Rectal smooth muscle tissue (tissue), 1 donor: ENCODE results near the gene CLDN18.
A peak's percentile ranks its signal among the peaks of the same experiment; 100 is the strongest.

Experiments
- H3K27ac ChIP-seq: one replicate; pipeline ENCODE4 v1.7.0; 2013; ENCODE audit warnings: low read depth, low read length, inconsistent platforms
- H3K27me3 ChIP-seq: one replicate; pipeline ENCODE4 v1.7.0; 2013; ENCODE audit warnings: low read length; ENCODE audit not compliant: control insufficient read depth, insufficient read depth
- H3K36me3 ChIP-seq: one replicate; pipeline ENCODE4 v1.7.0; 2013; ENCODE audit warnings: low read length; ENCODE audit not compliant: control insufficient read depth, insufficient read depth
- H3K4me1 ChIP-seq: one replicate; pipeline ENCODE4 v1.7.0; 2013; ENCODE audit warnings: low read length; ENCODE audit not compliant: control insufficient read depth, insufficient read depth
- H3K4me3 ChIP-seq: one replicate; pipeline ENCODE4 v1.7.0; 2013; ENCODE audit warnings: low read length
- H3K9ac ChIP-seq: one replicate; pipeline ENCODE4 v1.7.0; 2013; ENCODE audit warnings: low read length

Gene CLDN18

GRCh38 chr3:138070006-138070405 is 60.0 kb downstream of the CLDN18 start:
- Histone ChIP-seq H3K4me1 (no peaks in the 10 kb centered on the region), H3K27me3 (no peaks in the 10 kb centered on the region), H3K36me3 (peaks cover under 1% of the 10 kb centered on the region)

GRCh38 chr3:138072796-138073195 is 62.8 kb downstream of the CLDN18 start:
- H3K27ac ChIP-seq = no peak overlapping the region
- H3K9ac ChIP-seq = no peak overlapping the region
- H3K27me3 ChIP-seq = no peaks in the 10 kb centered on the region
- no peak overlapping the region for H3K4me3 ChIP-seq
- no peaks in the 10 kb centered on the region for H3K4me1 ChIP-seq
- H3K36me3 ChIP-seq = no peaks in the 10 kb centered on the region

More at GRCh38 chr3:138070006-138070405, 60.0 kb downstream of the CLDN18 start:
- Histone ChIP-seq H3K9ac (no peak overlapping the region), H3K27ac (no peak overlapping the region), H3K4me3 (no peak overlapping the region)

GRCh38 chr3:138078096-138078495 is 68.1 kb downstream of the CLDN18 start:
- no peak overlapping the region for H3K9ac ChIP-seq
- no peaks in the 10 kb centered on the region for H3K36me3 ChIP-seq
- no peak overlapping the region for H3K4me3 ChIP-seq

GRCh38 chr3:138078901-138079344 is 69.0 kb downstream of the CLDN18 start:
- H3K36me3 ChIP-seq = no peaks in the 10 kb centered on the region

More at GRCh38 chr3:138078096-138078495, 68.1 kb downstream of the CLDN18 start:
- no peaks in the 10 kb centered on the region for H3K27me3 ChIP-seq
- no peak overlapping the region for H3K27ac ChIP-seq
- no peaks in the 10 kb centered on the region for H3K4me1 ChIP-seq

GRCh38 chr3:138079901-138080300 is 69.9 kb downstream of the CLDN18 start:
- no peaks in the 10 kb centered on the region for H3K36me3 ChIP-seq
- H3K27me3 ChIP-seq = no peaks in the 10 kb centered on the region
- H3K9ac ChIP-seq = no peak overlapping the region
- no peaks in the 10 kb centered on the region for H3K4me1 ChIP-seq
- no peak overlapping the region for H3K4me3 ChIP-seq
- no peak overlapping the region for H3K27ac ChIP-seq

More at GRCh38 chr3:138078901-138079344, 69.0 kb downstream of the CLDN18 start:
- H3K4me1 ChIP-seq = no peaks in the 10 kb centered on the region
- no peak overlapping the region for H3K27ac ChIP-seq
- H3K4me3 ChIP-seq = no peak overlapping the region
- H3K9ac ChIP-seq = no peak overlapping the region
- no peaks in the 10 kb centered on the region for H3K27me3 ChIP-seq

- Histone ChIP-seq H3K36me3 (peaks cover under 1% of the 10 kb centered on the region), H3K9ac (no peak overlapping the region), H3K4me3 (no peak overlapping the region), H3K4me1 (no peaks in the 10 kb centered on the region), H3K27me3 (no peaks in the 10 kb centered on the region), H3K27ac (no peak overlapping the region)
Observed at GRCh38 chr3:138081371-138082084, 71.6 kb downstream of the CLDN18 start.

- Histone ChIP-seq H3K9ac (no peak overlapping the region), H3K36me3 (peaks cover 5% of the 10 kb centered on the region), H3K27ac (peak overlapping the region; percentile 18), H3K27me3 (no peaks in the 10 kb centered on the region), H3K4me3 (no peak overlapping the region), H3K4me1 (no peaks in the 10 kb centered on the region)
Observed at GRCh38 chr3:138082085-138082991, 72.4 kb downstream of the CLDN18 start.

- peaks cover 5% of the 10 kb centered on the region for H3K36me3 ChIP-seq
- H3K9ac ChIP-seq = no peak overlapping the region
- H3K27ac ChIP-seq = peak overlapping the region; percentile 18
Observed at GRCh38 chr3:138082992-138083386, 73.0 kb downstream of the CLDN18 start.

More at GRCh38 chr3:138082992-138083386, 73.0 kb downstream of the CLDN18 start:
- H3K27me3 ChIP-seq = no peaks in the 10 kb centered on the region
- H3K4me1 ChIP-seq = no peaks in the 10 kb centered on the region
- H3K4me3 ChIP-seq = no peak overlapping the region
